Measurements from ENCODE around the gene CSRNP3.

The CSRNP3 gene

GRCh38 chr2:165472922-165473321 lies 3.4 kb downstream of the CSRNP3 start:
- H3K9ac ChIP-seq (ENCODE audit: low read length) = no peak overlapping the region
- no peaks in the 10 kb centered on the region for H3K4me1 ChIP-seq (ENCODE audit: control insufficient read depth in 1 of 2, insufficient read depth in 2 of 2, low read length in 2 of 2)
- no peaks in the 10 kb centered on the region for H3K79me2 ChIP-seq (ENCODE audit: control insufficient read depth, insufficient read depth, low read length, poor library complexity)
- no peak overlapping the region for H4K8ac ChIP-seq (ENCODE audit: low read depth, low read length)
- no peaks in the 10 kb centered on the region for H3K79me1 ChIP-seq (ENCODE audit: low read length)
- H3K9me3 ChIP-seq (ENCODE audit: insufficient read depth, low read depth, low read length) = peaks cover 2% of the 10 kb centered on the region
- no peak overlapping the region for H3K18ac ChIP-seq (ENCODE audit: low read length)
- no peak overlapping the region for H2BK5ac ChIP-seq (ENCODE audit: low read depth, low read length, poor library complexity)
- H3K27ac ChIP-seq (ENCODE audit: low read depth, low read length) = no peak overlapping the region
- no peak overlapping the region for H3K14ac ChIP-seq (ENCODE audit: low read length)
- H3K4ac ChIP-seq (ENCODE audit: low read depth, low read length) = no peak overlapping the region
- H2BK120ac ChIP-seq (ENCODE audit: insufficient read depth, low read length, poor library complexity) = no peak overlapping the region
- no peak overlapping the region for H3K4me2 ChIP-seq (ENCODE audit: low read length)
- WGBS (ENCODE audit: extremely low coverage, insufficient coverage, insufficient read length) = no CpG with 5 or more reads among the region's 3 CpGs
- no peak overlapping the region for H2AK5ac ChIP-seq (ENCODE audit: low read length)
- no peak overlapping the region for H4K12ac ChIP-seq (ENCODE audit: low read depth, low read length)
- H3K27me3 ChIP-seq (ENCODE audit: insufficient read depth, low read length) = no peaks in the 10 kb centered on the region
- no peaks in the 10 kb centered on the region for H3K36me3 ChIP-seq (ENCODE audit: control insufficient read depth in 1 of 2, insufficient read depth in 2 of 2, low read length in 2 of 2)
- DNase-seq = no peak
- H3K23ac ChIP-seq (ENCODE audit: low read length) = no peak overlapping the region
- no peak overlapping the region for H4K91ac ChIP-seq (ENCODE audit: low read depth, low read length)
- no peak overlapping the region for H2AFZ ChIP-seq (ENCODE audit: insufficient read depth, low read length, poor library complexity)
- no peak overlapping the region for H2BK12ac ChIP-seq (ENCODE audit: low read length)
- no peak overlapping the region for H3K4me3 ChIP-seq (ENCODE audit: low read depth, low read length)

DNA sequence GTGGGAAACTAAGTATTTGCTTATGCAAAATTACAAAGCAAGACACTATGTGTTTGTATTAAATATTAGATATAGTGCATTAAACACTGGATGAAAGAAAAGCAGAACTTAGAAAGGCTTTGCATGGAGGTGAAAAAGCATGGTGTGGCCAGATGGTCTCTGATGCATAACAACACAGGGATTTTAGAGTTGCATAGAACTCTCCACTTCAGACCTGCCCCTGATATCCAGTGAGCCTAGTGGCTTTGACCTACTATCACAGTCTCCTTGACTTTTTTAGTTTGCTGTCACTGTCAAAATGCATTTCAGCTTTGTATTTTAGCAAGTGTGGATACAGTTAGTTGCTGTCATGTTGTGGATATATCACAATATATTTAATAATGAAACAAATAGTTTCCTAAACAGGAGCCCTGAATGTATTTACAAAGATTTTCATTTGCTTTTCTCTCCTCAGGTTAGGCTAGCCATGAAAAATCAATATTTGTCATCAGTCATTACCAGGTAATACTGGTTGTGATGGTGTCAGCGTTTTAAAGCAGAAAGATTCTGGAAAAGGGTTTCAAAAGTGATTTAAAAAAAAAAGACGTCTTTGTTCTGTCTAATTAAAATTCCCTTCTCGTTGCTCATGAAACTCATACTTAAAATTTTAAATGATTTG lies 5.2 kb downstream of the CSRNP3 start:
- no CpG with 5 or more reads among the region's 3 CpGs for WGBS (ENCODE audit: extremely low coverage, insufficient coverage, insufficient read length)
- H3K4me1 ChIP-seq (ENCODE audit: control insufficient read depth in 1 of 2, insufficient read depth in 2 of 2, low read length in 2 of 2) = no peaks in the 10 kb centered on the region
- H4K12ac ChIP-seq (ENCODE audit: low read depth, low read length) = no peak overlapping the region
- no peak overlapping the region for H2AFZ ChIP-seq (ENCODE audit: insufficient read depth, low read length, poor library complexity)
- H3K18ac ChIP-seq (ENCODE audit: low read length) = no peak overlapping the region
- H3K79me2 ChIP-seq (ENCODE audit: control insufficient read depth, insufficient read depth, low read length, poor library complexity) = no peaks in the 10 kb centered on the region
- no peak overlapping the region for H4K91ac ChIP-seq (ENCODE audit: low read depth, low read length)
- H3K9me3 ChIP-seq (ENCODE audit: insufficient read depth, low read depth, low read length) = peaks cover 2% of the 10 kb centered on the region
- no peak overlapping the region for H3K23ac ChIP-seq (ENCODE audit: low read length)
- H2AK5ac ChIP-seq (ENCODE audit: low read length) = no peak overlapping the region
- H2BK12ac ChIP-seq (ENCODE audit: low read length) = no peak overlapping the region
- H3K27ac ChIP-seq (ENCODE audit: low read depth, low read length) = no peak overlapping the region
- no peaks in the 10 kb centered on the region for H3K27me3 ChIP-seq (ENCODE audit: insufficient read depth, low read length)
- no peak overlapping the region for H2BK120ac ChIP-seq (ENCODE audit: insufficient read depth, low read length, poor library complexity)
- no peak overlapping the region for H2BK5ac ChIP-seq (ENCODE audit: low read depth, low read length, poor library complexity)
- no peak overlapping the region for H3K14ac ChIP-seq (ENCODE audit: low read length)
- DNase-seq = no peak
- no peaks in the 10 kb centered on the region for H3K36me3 ChIP-seq (ENCODE audit: control insufficient read depth in 1 of 2, insufficient read depth in 2 of 2, low read length in 2 of 2)
- H3K4me3 ChIP-seq (ENCODE audit: low read depth, low read length) = no peak overlapping the region
- no peaks in the 10 kb centered on the region for H3K79me1 ChIP-seq (ENCODE audit: low read length)
- H3K4me2 ChIP-seq (ENCODE audit: low read length) = no peak overlapping the region
- no peak overlapping the region for H3K4ac ChIP-seq (ENCODE audit: low read depth, low read length)
- no peak overlapping the region for H4K8ac ChIP-seq (ENCODE audit: low read depth, low read length)
- H3K9ac ChIP-seq (ENCODE audit: low read length) = no peak overlapping the region

DNA sequence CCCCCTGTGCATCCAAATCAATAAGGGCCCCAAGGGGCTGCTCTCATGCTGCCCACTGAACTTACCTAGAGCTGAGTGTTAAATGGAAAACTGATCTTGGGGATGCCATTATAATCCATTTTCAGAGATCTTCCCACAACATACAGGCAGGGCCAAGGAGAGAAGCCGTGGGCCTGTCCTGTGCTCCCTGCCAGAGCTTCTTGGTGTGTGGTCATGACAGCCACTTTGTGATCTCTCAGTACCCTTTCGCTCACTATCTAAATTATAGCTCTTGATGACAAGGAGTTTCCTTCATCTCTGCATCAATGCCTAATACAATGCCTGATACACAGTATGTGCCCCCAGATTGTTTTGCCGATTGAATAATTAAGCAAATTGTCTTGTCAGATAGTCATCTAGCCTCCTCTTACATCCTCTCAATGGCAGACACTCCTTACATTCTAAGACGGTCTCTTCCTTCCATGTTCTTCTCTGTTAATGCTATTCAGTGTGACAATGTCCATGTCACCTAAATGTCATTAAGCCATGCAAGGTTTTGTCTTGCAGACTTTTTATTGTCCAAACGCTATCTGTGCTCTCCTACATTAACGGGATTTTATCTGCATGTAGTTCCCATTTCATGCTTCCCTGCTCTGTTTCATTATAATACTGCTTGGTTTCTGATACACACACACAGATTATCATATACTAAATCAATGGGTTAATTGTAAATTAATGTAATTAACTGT lies 5.9 kb downstream of the CSRNP3 start:
- Histone ChIP-seq H3K23ac (ENCODE audit: low read length) (no peak overlapping the region), H3K4me2 (ENCODE audit: low read length) (no peak overlapping the region), H2BK120ac (ENCODE audit: insufficient read depth, low read length, poor library complexity) (no peak overlapping the region), H4K8ac (ENCODE audit: low read depth, low read length) (no peak overlapping the region), H3K36me3 (ENCODE audit: control insufficient read depth in 1 of 2, insufficient read depth in 2 of 2, low read length in 2 of 2) (no peaks in the 10 kb centered on the region), H3K4me3 (ENCODE audit: low read depth, low read length) (no peak overlapping the region), H3K27me3 (ENCODE audit: insufficient read depth, low read length) (no peaks in the 10 kb centered on the region), H3K4me1 (ENCODE audit: control insufficient read depth in 1 of 2, insufficient read depth in 2 of 2, low read length in 2 of 2) (no peaks in the 10 kb centered on the region), H4K91ac (ENCODE audit: low read depth, low read length) (no peak overlapping the region), H2BK12ac (ENCODE audit: low read length) (no peak overlapping the region), H4K12ac (ENCODE audit: low read depth, low read length) (no peak overlapping the region), H3K79me1 (ENCODE audit: low read length) (no peaks in the 10 kb centered on the region), H3K9ac (ENCODE audit: low read length) (no peak overlapping the region), H2BK5ac (ENCODE audit: low read depth, low read length, poor library complexity) (no peak overlapping the region), H3K4ac (ENCODE audit: low read depth, low read length) (no peak overlapping the region), H3K18ac (ENCODE audit: low read length) (no peak overlapping the region), H3K79me2 (ENCODE audit: control insufficient read depth, insufficient read depth, low read length, poor library complexity) (no peaks in the 10 kb centered on the region), H2AFZ (ENCODE audit: insufficient read depth, low read length, poor library complexity) (no peak overlapping the region), H2AK5ac (ENCODE audit: low read length) (no peak overlapping the region), H3K27ac (ENCODE audit: low read depth, low read length) (no peak overlapping the region), H3K14ac (ENCODE audit: low read length) (no peak overlapping the region), H3K9me3 (ENCODE audit: insufficient read depth, low read depth, low read length) (peaks cover 2% of the 10 kb centered on the region)
- WGBS (ENCODE audit: extremely low coverage, insufficient coverage, insufficient read length) = no CpG with 5 or more reads among the region's 6 CpGs
- DNase-seq = no peak

- H2BK12ac ChIP-seq (ENCODE audit: low read length) = no peak overlapping the region
- H3K27ac ChIP-seq (ENCODE audit: low read depth, low read length) = no peak overlapping the region
- H3K4ac ChIP-seq (ENCODE audit: low read depth, low read length) = no peak overlapping the region
- no peak overlapping the region for H2AK5ac ChIP-seq (ENCODE audit: low read length)
- no peak for DNase-seq
- no peak overlapping the region for H2BK5ac ChIP-seq (ENCODE audit: low read depth, low read length, poor library complexity)
- no peaks in the 10 kb centered on the region for H3K4me1 ChIP-seq (ENCODE audit: control insufficient read depth in 1 of 2, insufficient read depth in 2 of 2, low read length in 2 of 2)
- no peaks in the 10 kb centered on the region for H3K36me3 ChIP-seq (ENCODE audit: control insufficient read depth in 1 of 2, insufficient read depth in 2 of 2, low read length in 2 of 2)
- no peak overlapping the region for H3K18ac ChIP-seq (ENCODE audit: low read length)
- H3K27me3 ChIP-seq (ENCODE audit: insufficient read depth, low read length) = no peaks in the 10 kb centered on the region
- WGBS (ENCODE audit: extremely low coverage, insufficient coverage, insufficient read length) = no CpG with 5 or more reads among the region's 4 CpGs
- H2BK120ac ChIP-seq (ENCODE audit: insufficient read depth, low read length, poor library complexity) = no peak overlapping the region
- H3K9ac ChIP-seq (ENCODE audit: low read length) = no peak overlapping the region
- no peak overlapping the region for H3K4me3 ChIP-seq (ENCODE audit: low read depth, low read length)
- H4K91ac ChIP-seq (ENCODE audit: low read depth, low read length) = no peak overlapping the region
- H2AFZ ChIP-seq (ENCODE audit: insufficient read depth, low read length, poor library complexity) = no peak overlapping the region
- H3K14ac ChIP-seq (ENCODE audit: low read length) = no peak overlapping the region
- H4K12ac ChIP-seq (ENCODE audit: low read depth, low read length) = no peak overlapping the region
- no peaks in the 10 kb centered on the region for H3K79me2 ChIP-seq (ENCODE audit: control insufficient read depth, insufficient read depth, low read length, poor library complexity)
- H3K23ac ChIP-seq (ENCODE audit: low read length) = no peak overlapping the region
- no peak overlapping the region for H3K4me2 ChIP-seq (ENCODE audit: low read length)
- no peak overlapping the region for H4K8ac ChIP-seq (ENCODE audit: low read depth, low read length)
- H3K79me1 ChIP-seq (ENCODE audit: low read length) = no peaks in the 10 kb centered on the region
- peaks cover 3% of the 10 kb centered on the region for H3K9me3 ChIP-seq (ENCODE audit: insufficient read depth, low read depth, low read length)
Observed at GRCh38 chr2:165479856-165480255, 10.4 kb downstream of the CSRNP3 start.
